Measurements from ENCODE around the gene SLC22A1. TPM values are rescaled to one million over a fixed set of nuclear protein-coding genes. Genes with fewer than 3 reads are reported as not detected.

The SLC22A1 gene
- total RNA-seq, 1 experiment from 2014 or later: 0.39 TPM

- no peak overlapping the region for H3K56ac ChIP-seq (ENCODE audit: insufficient read length, low read depth, low read length)
- no peak overlapping the region for H4K91ac ChIP-seq (ENCODE audit: insufficient read length, low read depth, low read length)
- H3K79me2 ChIP-seq (ENCODE audit: insufficient read depth, low read length): no peaks in the 10 kb centered on the region
- no peak overlapping the region for H4K5ac ChIP-seq (ENCODE audit: insufficient read length, low read depth, low read length)
- no CpG with 5 or more reads among the region's 6 CpGs for WGBS (ENCODE audit: extremely low coverage, insufficient read length, low lambda C conversion rate)
- no peak overlapping the region for H4K8ac ChIP-seq (replicated peaks; ENCODE audit: insufficient read length, low read depth, low read length)
- no peaks in the 10 kb centered on the region for H3K9me3 ChIP-seq (ENCODE audit: control insufficient read depth, low read depth, low read length)
- H2AK5ac ChIP-seq (ENCODE audit: insufficient read length, low read length): no peak overlapping the region
- no peaks in the 10 kb centered on the region for H3K27me3 ChIP-seq (ENCODE audit: insufficient read depth, low read length)
- no peak overlapping the region for H3K14ac ChIP-seq (ENCODE audit: insufficient read depth, low read length)
- no peaks in the 10 kb centered on the region for H4K20me1 ChIP-seq (ENCODE audit: control insufficient read depth, insufficient read depth, insufficient read length)
- no peak overlapping the region for H2BK120ac ChIP-seq (ENCODE audit: low read depth, low read length, poor library complexity, severe bottlenecking)
- H3K23me2 ChIP-seq (ENCODE audit: insufficient read length, low read depth, low read length, poor library complexity, severe bottlenecking): no peaks in the 10 kb centered on the region
- Mint-ChIP-seq H3K4me3 (no peak overlapping the region), H3K9me3 (no peaks in the 10 kb centered on the region), H3K27ac (no peak overlapping the region), H3K36me3 (ENCODE audit: insufficient read depth in 1 of 3, low read depth in 3 of 3) (peaks cover 0 to 2% (median 0%) of the 10 kb centered on the region in 3 experiments; a peak in 1 of 7 replicates), H3K27me3 (ENCODE audit: low read depth) (peaks cover 14% of the 10 kb centered on the region), H3K4me1 (peaks cover 50 to 68% of the 10 kb centered on the region in 2 experiments)
- no peak overlapping the region for H3K4me2 ChIP-seq (ENCODE audit: insufficient read depth, insufficient read length, low read length)
- no peak overlapping the region for H2BK12ac ChIP-seq (ENCODE audit: insufficient read length, low read depth, low read length)
- no peak for TF ChIP-seq CTCF (conservative IDR thresholded peaks at IDR 0.05)
- H2AFZ ChIP-seq (ENCODE audit: low read length): no peak overlapping the region
- no peak overlapping the region for H3K27ac ChIP-seq (ENCODE audit: insufficient read length, low read depth, low read length)
- no peak overlapping the region for H3K4ac ChIP-seq (ENCODE audit: low read depth, low read length)
- peaks cover 6% of the 10 kb centered on the region; the same call in 1 of the 2 replicates for H3K4me1 ChIP-seq (ENCODE audit: insufficient read depth, low read length)
- H3K23ac ChIP-seq (ENCODE audit: insufficient read length, low read depth, low read length): no peak overlapping the region
- H3K79me1 ChIP-seq (ENCODE audit: insufficient read depth, low read depth, low read length, poor library complexity, severe bottlenecking): no peaks in the 10 kb centered on the region
- no peak overlapping the region for H2BK20ac ChIP-seq (ENCODE audit: low read depth, low read length, poor library complexity, severe bottlenecking)
- no peak overlapping the region for H2BK5ac ChIP-seq (ENCODE audit: insufficient read length, low read length)
- no peak overlapping the region for H3K18ac ChIP-seq (ENCODE audit: insufficient read length, low read depth, low read length)
- no peak overlapping the region for H2BK15ac ChIP-seq (ENCODE audit: low read depth, low read length)
- no peak overlapping the region for H3K9ac ChIP-seq (ENCODE audit: extremely low read depth, insufficient read length, low read length)
- H3T11ph ChIP-seq (ENCODE audit: low read length): no peak overlapping the region
- no peak for DNase-seq
These were observed 13.3 kb downstream of the SLC22A1 start for GRCh38 chr6:160134779-160135547.

Data from H9 (cell line).